ENCODE data around the gene AVPI1.

The AVPI1 gene

DNA sequence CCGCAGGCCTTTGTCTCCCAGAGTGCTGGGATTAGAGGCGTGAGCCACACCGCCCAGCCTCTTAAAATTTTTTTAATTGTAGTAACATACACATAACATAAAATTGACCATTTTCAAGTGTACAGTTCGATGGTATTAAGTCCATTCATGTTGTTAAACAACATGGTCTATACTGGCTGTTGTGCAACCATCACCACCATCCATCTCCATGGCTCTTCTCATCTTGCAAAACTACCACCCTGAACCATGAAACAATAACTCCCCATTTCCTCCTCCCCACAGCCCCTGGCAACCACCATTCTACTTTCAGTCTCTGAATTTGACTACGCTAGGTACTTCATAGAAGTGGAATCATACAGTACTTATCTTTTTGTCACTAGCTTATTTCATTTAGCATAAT lies 42.0 kb upstream of the AVPI1 start:
- no peak for TF ChIP-seq CTCF (IDR thresholded peaks at IDR 0.05; ENCODE audit: low read depth, low read length)
- no peak overlapping the region for H3K4me3 ChIP-seq (ENCODE audit: low read depth, low read length)
- DNase-seq (ENCODE audit: low read depth, low spot score), result no peak
- in situ Hi-C loops (cut with HindIII; ENCODE audit: low sequenced_read_pairs), result loop anchor here (5.0 kb wide), 1 partner anchor 42 kb away; the partner anchor contains the start of gene AVPI1

GRCh38 chr10:97726636-97727178 lies 39.7 kb upstream of the AVPI1 start:
- in situ Hi-C loops (cut with HindIII; ENCODE audit: low sequenced_read_pairs), result loop anchor here (5.0 kb wide), 1 partner anchor 39 kb away; the partner anchor contains the start of gene AVPI1
- TF ChIP-seq CTCF (IDR thresholded peaks at IDR 0.05; ENCODE audit: low read depth, low read length), result no peak
- DNase-seq (ENCODE audit: low read depth, low spot score), result peak; percentile 85
- H3K4me3 ChIP-seq (ENCODE audit: low read depth, low read length), result peak overlapping the region; percentile 25

- no peak overlapping the region for H3K4me3 ChIP-seq (ENCODE audit: low read depth, low read length)
- TF ChIP-seq CTCF (IDR thresholded peaks at IDR 0.05; ENCODE audit: low read depth, low read length), result no peak
- DNase-seq (ENCODE audit: low read depth, low spot score), result no peak
- in situ Hi-C loops (cut with HindIII; ENCODE audit: low sequenced_read_pairs), result no loop called here
Observed at GRCh38 chr10:97724341-97724941, 37.4 kb upstream of the AVPI1 start.

DNA sequence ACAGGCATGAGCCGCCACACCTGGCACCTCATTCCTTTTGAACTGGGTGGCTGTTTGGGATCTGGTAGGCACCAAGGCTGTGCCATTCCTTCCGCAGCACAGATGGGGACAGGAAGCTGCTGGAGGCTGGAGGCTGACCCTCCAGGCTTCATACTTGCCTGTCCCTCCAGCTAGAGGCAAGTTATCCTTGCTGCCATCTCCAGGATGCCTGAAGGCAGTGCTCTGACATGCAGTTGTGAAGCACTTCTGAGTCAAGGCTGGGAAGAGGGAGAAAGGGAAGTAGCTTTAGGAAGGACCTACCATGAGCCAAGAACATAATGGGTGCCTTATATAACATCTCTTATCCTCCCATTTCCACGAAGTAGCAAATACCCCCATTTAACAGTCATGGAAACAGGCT lies 36.0 kb upstream of the AVPI1 start:
- H3K4me3 ChIP-seq (ENCODE audit: low read depth, low read length), result no peak overlapping the region
- DNase-seq (ENCODE audit: low read depth, low spot score), result no peak
- in situ Hi-C loops (cut with HindIII; ENCODE audit: low sequenced_read_pairs), result no loop called here
- no peak for TF ChIP-seq CTCF (IDR thresholded peaks at IDR 0.05; ENCODE audit: low read depth, low read length)

DNA sequence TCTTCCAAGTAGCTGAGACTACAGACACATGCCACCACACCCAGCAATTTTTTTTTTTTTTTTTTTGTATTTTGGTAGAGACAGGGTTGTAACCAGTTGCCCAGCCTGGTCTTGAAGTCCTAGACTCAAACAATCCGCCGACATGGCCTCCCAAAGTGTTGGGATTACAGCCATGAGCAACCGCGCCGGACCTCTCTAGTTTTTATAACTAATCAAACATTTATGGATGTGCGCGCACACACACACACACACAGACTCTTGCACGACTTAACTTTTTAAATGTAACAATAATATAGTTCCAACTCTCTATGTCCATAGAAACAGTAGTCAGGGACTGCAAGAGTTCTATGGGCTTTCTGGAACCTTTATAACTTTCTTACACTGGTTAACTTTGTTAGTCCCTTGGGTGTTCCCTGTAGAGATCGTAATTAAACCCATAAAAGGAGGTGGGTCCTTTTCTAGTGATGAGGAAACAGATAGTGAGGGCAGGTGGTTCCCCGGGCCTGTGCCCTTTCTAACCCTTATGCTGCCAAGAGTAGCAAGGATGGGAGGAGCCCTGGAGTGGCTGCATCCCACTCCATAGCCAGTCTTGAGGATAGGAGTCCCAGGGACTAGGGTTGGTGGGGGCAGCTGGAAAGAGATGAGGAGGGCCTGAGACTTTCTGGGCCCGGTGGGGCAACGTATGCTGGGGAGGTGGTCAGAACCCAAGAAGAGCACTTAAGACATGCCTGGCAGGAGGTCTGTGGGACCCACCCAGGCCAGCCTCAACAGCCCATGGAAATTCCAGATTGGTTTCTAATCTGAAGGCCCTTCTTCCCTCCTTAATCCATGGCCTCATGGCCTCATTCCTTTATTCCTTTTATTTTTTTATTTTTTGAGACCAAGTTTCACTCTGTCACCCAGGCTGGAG lies 35.1 kb upstream of the AVPI1 start:
- no peak overlapping the region for H3K4me3 ChIP-seq (ENCODE audit: low read depth, low read length)
- TF ChIP-seq CTCF (IDR thresholded peaks at IDR 0.05; ENCODE audit: low read depth, low read length), result no peak
- no peak for DNase-seq (ENCODE audit: low read depth, low spot score)
- in situ Hi-C loops (cut with HindIII; ENCODE audit: low sequenced_read_pairs), result no loop called here

- DNase-seq (ENCODE audit: low read depth, low spot score), result no peak
- in situ Hi-C loops (cut with HindIII; ENCODE audit: low sequenced_read_pairs), result no loop called here
- no peak for TF ChIP-seq CTCF (IDR thresholded peaks at IDR 0.05; ENCODE audit: low read depth, low read length)
- no peak overlapping the region for H3K4me3 ChIP-seq (ENCODE audit: low read depth, low read length)
Observed at GRCh38 chr10:97719602-97720001, 32.6 kb upstream of the AVPI1 start.
